A549 (cell line): ENCODE measurements around the gene UGT3A1. TPM values are rescaled to one million over a fixed set of nuclear protein-coding genes. Genes with fewer than 3 reads are reported as not detected.

ENCODE experiments used
- ATAC-seq, 2 experiments: fragments of 200-7000 bp in 1 of 2; fragments of >200 bp in 1 of 2; cut with Nextera tagmentation in 1 of 2; cut with Tn5 transposase in 1 of 2; 3 replicates each; pipeline versions ENCODE4 v1.8.0 to v1.9.1; 2018 to 2020; ENCODE audit warnings: mild to moderate bottlenecking in 1 of 2, moderate library complexity in 1 of 2
- CTCF ChIA-PET: fragments of 300-600 bp; sonication (Branson Sonifier 250); formaldehyde crosslinking; extraction: SDS; loops from one replicate; lab custom pipeline; 2021; ENCODE audit warnings: antibody characterized with exemption, inconsistent platforms; lab: Yijun Ruan, JAX
- POLR2A ChIA-PET: fragments of 350-600 bp; formaldehyde crosslinking; extraction: SDS; loops from one replicate; lab custom pipeline; 2021; ENCODE audit warnings: antibody characterized with exemption, inconsistent platforms; lab: Yijun Ruan, JAX
- DNase-seq, 2 experiments: peaks; one replicate each; pipeline versions ENCODE4 v3.0.0 to v3.0.0-alpha.2; 2011 to 2016; ENCODE audit warnings: low read depth in 1 of 2, low spot score in 1 of 2
- FAIRE-seq: peaks from 2 replicates; lab custom pipeline; 2011; peaks lifted over from hg19 to GRCh38; lab: Jason Lieb, UNC
- H3K27ac ChIP-seq, 2 experiments: fragments of >200 bp; sonication (Bioruptor Twin); formaldehyde crosslinking; 3 replicates each; pipeline ENCODE4 v1.5.1; 2016 to 2017
- H3K4me1 ChIP-seq: fragments of >200 bp; sonication (Bioruptor Twin); formaldehyde crosslinking; 3 replicates; pipeline ENCODE4 v1.6.1; 2016
- H3K4me2 ChIP-seq: fragments of >200 bp; sonication (Bioruptor Twin); formaldehyde crosslinking; 3 replicates; pipeline ENCODE4 v1.6.1; 2016
- H3K4me3 ChIP-seq: fragments of >200 bp; sonication (Bioruptor Twin); formaldehyde crosslinking; 3 replicates; pipeline ENCODE4 v1.5.1; 2016
- H3K9me3 ChIP-seq: fragments of >200 bp; sonication (Bioruptor Twin); formaldehyde crosslinking; 3 replicates; pipeline ENCODE4 v1.6.1; 2016
- ATOH8 ChIP-seq: fragments of 250-450 bp; sonication (Bioruptor Pico); IDR thresholded peaks from 2 replicates; pipeline ENCODE4 v1.5.0; 2020; ENCODE audit warnings: low read depth, mild to moderate bottlenecking, moderate library complexity
- CBX2 ChIP-seq: fragments of 200-600 bp; sonication (generic); IDR thresholded peaks from 2 replicates; pipeline ENCODE4 v1.6.1; 2016; ENCODE audit warnings: low read depth, mild to moderate bottlenecking, borderline replicate concordance
- CEBPB ChIP-seq, 2 experiments: fragments of >200 bp in 1 of 2; sonication (Bioruptor Twin) in 1 of 2; formaldehyde crosslinking in 1 of 2; IDR thresholded peaks; 2 replicates each; pipeline ENCODE4 v1.6.1; 2012 to 2016
- CHD2 ChIP-seq: fragments of 150-350 bp; IDR thresholded peaks from 2 replicates; pipeline ENCODE4 v1.6.1; 2014; ENCODE audit warnings: low read length; ENCODE audit not compliant: partially characterized antibody
- CHD4 ChIP-seq: fragments of 200-600 bp; sonication (generic); IDR thresholded peaks from 2 replicates; pipeline ENCODE4 v1.6.1; 2016; ENCODE audit warnings: antibody characterized with exemption, mild to moderate bottlenecking, borderline replicate concordance
- ELK1 ChIP-seq: fragments of 150-350 bp; IDR thresholded peaks from 2 replicates; pipeline ENCODE4 v1.6.1; 2014; ENCODE audit warnings: low read depth, mild to moderate bottlenecking, low read length
- EP300 ChIP-seq, 2 experiments: fragments of >200 bp; sonication (Bioruptor Twin); formaldehyde crosslinking; IDR thresholded peaks; 2 replicates in 1 of 2; 3 replicates in 1 of 2; pipeline ENCODE4 v1.6.1; 2016 to 2017
- ESRRA ChIP-seq: fragments of 150-350 bp; IDR thresholded peaks from 2 replicates; pipeline ENCODE4 v1.6.1; 2014; ENCODE audit warnings: mild to moderate bottlenecking, low read length, borderline replicate concordance
- FOSB ChIP-seq: fragments of 250-450 bp; sonication (Bioruptor Pico); IDR thresholded peaks from 2 replicates; pipeline ENCODE4 v1.5.0; 2020; ENCODE audit warnings: mild to moderate bottlenecking, moderate library complexity
- FOXS1 ChIP-seq: fragments of 250-450 bp; sonication (Bioruptor Pico); IDR thresholded peaks from 2 replicates; pipeline ENCODE4 v1.5.0; 2020; ENCODE audit warnings: mild to moderate bottlenecking, moderate library complexity
- HDAC2 ChIP-seq: fragments of 200-600 bp; sonication (generic); IDR thresholded peaks from 2 replicates; pipeline ENCODE4 v1.6.1; 2016
- HOXB5 ChIP-seq: fragments of 250-450 bp; sonication (Bioruptor Pico); IDR thresholded peaks from 2 replicates; pipeline ENCODE4 v1.5.0; 2020; ENCODE audit warnings: mild to moderate bottlenecking, moderate library complexity
- MAFK ChIP-seq: fragments of 450-650 bp; IDR thresholded peaks from 2 replicates; pipeline ENCODE4 v1.6.1; 2014; ENCODE audit not compliant: partially characterized antibody
- MYC ChIP-seq: IDR thresholded peaks from 2 replicates; pipeline ENCODE4 v1.6.1; 2012; ENCODE audit warnings: mild to moderate bottlenecking, inconsistent platforms, low read length, improper control_type of control experiment, borderline replicate concordance
- NFE2L2 ChIP-seq: fragments of 150-350 bp; conservative IDR thresholded peaks from 2 replicates; pipeline ENCODE4 v1.6.1; 2014; ENCODE audit warnings: low read length
- NPAS2 ChIP-seq: fragments of 250-450 bp; sonication (Bioruptor Pico); IDR thresholded peaks from 2 replicates; pipeline ENCODE4 v1.8.0; 2022; ENCODE audit warnings: mild to moderate bottlenecking, moderate library complexity, borderline replicate concordance
- NR3C1 ChIP-seq: fragments of >200 bp; sonication (Bioruptor Twin); formaldehyde crosslinking; IDR thresholded peaks from 3 replicates; pipeline ENCODE4 v1.6.1; 2017
- PBX3 ChIP-seq: IDR thresholded peaks from 2 replicates; pipeline ENCODE4 v1.6.1; 2012
- POLR2A ChIP-seq: IDR thresholded peaks from 2 replicates; pipeline ENCODE4 v1.6.1; 2012; ENCODE audit warnings: mild to moderate bottlenecking, low read length
- POLR2AphosphoS2 ChIP-seq: conservative IDR thresholded peaks from 2 replicates; pipeline ENCODE4 v1.6.1; 2012; ENCODE audit warnings: low read length, improper control_type of control experiment, inconsistent platforms
- REST ChIP-seq: fragments of 200-600 bp; sonication (generic); IDR thresholded peaks from 2 replicates; pipeline ENCODE4 v1.6.1; 2016; ENCODE audit warnings: antibody characterized with exemption, mild to moderate bottlenecking, moderate library complexity
- RNF2 ChIP-seq: fragments of 200-600 bp; sonication (generic); IDR thresholded peaks from 2 replicates; pipeline ENCODE4 v1.6.1; 2016; ENCODE audit warnings: low read depth, mild to moderate bottlenecking, antibody characterized with exemption, moderate library complexity, borderline replicate concordance
- SMC3 ChIP-seq: fragments of >200 bp; sonication (Bioruptor Twin); formaldehyde crosslinking; IDR thresholded peaks from 3 replicates; pipeline ENCODE4 v1.6.1; 2018; ENCODE audit warnings: inconsistent platforms
- SREBF2 ChIP-seq: fragments of 450-650 bp; IDR thresholded peaks from 2 replicates; pipeline ENCODE4 v1.6.1; 2014; ENCODE audit warnings: mild to moderate bottlenecking, moderate library complexity
- TFCP2L1 ChIP-seq: fragments of 250-450 bp; sonication (Bioruptor Pico); IDR thresholded peaks from 2 replicates; pipeline ENCODE4 v1.5.0; 2021; ENCODE audit warnings: mild to moderate bottlenecking
- ZSCAN20 ChIP-seq: fragments of 250-450 bp; sonication (Bioruptor Pico); IDR thresholded peaks from 2 replicates; pipeline ENCODE4 v1.8.0; 2022; ENCODE audit warnings: mild to moderate bottlenecking, moderate library complexity
- WGBS: methylation state at CpG from one replicate; pipeline ENCODE4 v1.1.6; 2017; ENCODE audit errors: missing lambda C conversion rate; 5-methylcytosine and 5-hydroxymethylcytosine counted together
- polyA plus RNA-seq, 4 experiments: library from polyadenylated mRNA; depleted of rRNA in 3 of 4; stranded (reverse); fragments of >200 nt; fragmentation: RNase III in 1 of 4; extraction: RNeasy Plus Mini Kit Qiagen cat#74134 plus additional on column Dnase treatment in 1 of 4; gene quantifications; 2 replicates in 3 of 4; 3 replicates in 1 of 4; pipeline ENCODE4 v1.2.3, GENCODE V29; 2011 to 2017

Gene UGT3A1
- polyA plus RNA-seq, 2 of the 4 experiments (the other 2 are of a cell fraction) = not detected

GRCh38 chr5:35920890-35921289 is 70.3 kb downstream of the UGT3A1 start:
- ATAC-seq = no peak
- TF ChIP-seq ATOH8 (no peak), ELK1 (no peak), CHD4 (no peak), PBX3 (no peak), FOSB (CRISPR knock-in tag) (no peak), TFCP2L1 (CRISPR knock-in tag) (no peak), CBX2 (no peak), HOXB5 (CRISPR knock-in tag) (no peak), EP300 (IDR thresholded peaks at IDR 0.05) (no peak), NFE2L2 (no peak), CEBPB (IDR thresholded peaks at IDR 0.05) (no peak), ESRRA (no peak), POLR2AphosphoS2 (no peak), NR3C1 (no peak), MYC (no peak), CHD2 (no peak)
- TF ChIP-seq, all 56 proteins: peak for 0
- H3K4me1 ChIP-seq = no peaks in the 10 kb centered on the region
- DNase-seq = peak in 1 of 2 experiments; percentile 4
- POLR2A ChIA-PET = no interaction called here
- CTCF ChIA-PET = interaction anchor here (0.8 kb wide), 1 partner anchor 148 kb away, joined by 3 read pairs; no protein-coding TSS in a partner anchor
- no peak for FAIRE-seq
- H3K4me2 ChIP-seq = no peak overlapping the region
- WGBS = 36% methylated on average over 11 of the region's 11 CpGs
- no peaks in the 10 kb centered on the region for H3K9me3 ChIP-seq
- H3K4me3 ChIP-seq = no peak overlapping the region
- no peak overlapping the region for H3K27ac ChIP-seq

GRCh38 chr5:35919191-35919590 is 72.0 kb downstream of the UGT3A1 start:
- Histone ChIP-seq H3K4me1 (no peaks in the 10 kb centered on the region), H3K9me3 (no peaks in the 10 kb centered on the region), H3K27ac (no peak overlapping the region), H3K4me2 (no peak overlapping the region), H3K4me3 (no peak overlapping the region)
- TF ChIP-seq MAFK (no peak), NPAS2 (CRISPR knock-in tag) (no peak), REST (no peak), SREBF2 (no peak), ATOH8 (no peak), HOXB5 (CRISPR knock-in tag) (no peak), FOXS1 (CRISPR knock-in tag) (no peak), HDAC2 (no peak), ZSCAN20 (CRISPR knock-in tag) (no peak), SMC3 (no peak), POLR2A (no peak), NR3C1 (no peak), RNF2 (no peak)
- no peak for ATAC-seq
- 8% methylated on average over 4 of the region's 4 CpGs for WGBS
- no peak for DNase-seq
- ChIA-PET CTCF (interaction anchor here (0.9 kb wide), 1 partner anchor 141 kb away, joined by 4 read pairs; no protein-coding TSS in a partner anchor), POLR2A (no interaction called here)
- no peak for FAIRE-seq
